Measurements from ENCODE around the gene HNRNPUL2.

The HNRNPUL2 gene

GRCh38 chr11:62665599-62666258 is 61.5 kb downstream of the HNRNPUL2 start:
- no peak for DNase-seq

DNA sequence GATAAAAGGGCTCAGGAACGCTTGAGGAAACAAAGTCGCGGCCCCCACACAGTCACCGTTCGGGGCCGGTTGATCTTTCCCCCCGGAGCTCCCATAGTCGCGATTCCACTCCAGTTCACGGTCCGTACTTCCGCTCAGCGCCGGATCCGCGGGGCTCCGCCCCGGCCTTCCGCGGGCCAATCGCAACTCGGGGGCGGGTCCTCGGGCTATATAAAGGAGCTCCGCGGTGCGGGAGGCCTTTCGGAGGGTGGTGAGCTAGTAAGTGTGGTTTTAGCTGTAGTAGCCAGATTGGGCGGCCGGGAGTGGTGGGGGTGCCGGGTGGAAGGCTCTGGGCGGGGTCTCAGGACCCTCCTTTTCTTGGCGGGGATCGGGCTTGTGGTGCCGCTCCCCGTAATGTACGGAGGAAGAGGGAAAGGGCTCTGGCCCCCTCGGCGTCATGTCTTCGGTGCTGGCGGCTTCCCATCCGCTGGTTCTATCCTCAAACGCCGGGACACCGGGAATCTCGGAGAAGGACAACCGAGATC is 62.1 kb downstream of the HNRNPUL2 start, which contains the start of the genes C11orf98 and CSKMT:
C11orf98 (minus strand) TSS at position 136 of the 524 bp plus-strand sequence; CDS start at position 95, 41 bp downstream.
CSKMT (plus strand) TSS at position 238 of the 524 bp plus-strand sequence. CDS start 568 bp downstream, outside the sequence.
- peak; percentile 90 for DNase-seq

GRCh38 chr11:62664405-62665074 is 62.7 kb downstream of the HNRNPUL2 start:
- peak; percentile 76 for DNase-seq
